C4-2B (cell line): Measurements from ENCODE around the gene ZMYND19.

Source experiments
- ZFX ChIP-seq: fragments of 450-650 bp; IDR thresholded peaks from 2 replicates; pipeline ENCODE4 v1.6.1; 2017
- TF ChIP-seq, protein P1 (sequence below): fragments of 450-650 bp; conservative IDR thresholded peaks from 2 replicates; pipeline ENCODE4 v1.5.1; 2017; ENCODE audit warnings: mild to moderate bottlenecking

DNA sequence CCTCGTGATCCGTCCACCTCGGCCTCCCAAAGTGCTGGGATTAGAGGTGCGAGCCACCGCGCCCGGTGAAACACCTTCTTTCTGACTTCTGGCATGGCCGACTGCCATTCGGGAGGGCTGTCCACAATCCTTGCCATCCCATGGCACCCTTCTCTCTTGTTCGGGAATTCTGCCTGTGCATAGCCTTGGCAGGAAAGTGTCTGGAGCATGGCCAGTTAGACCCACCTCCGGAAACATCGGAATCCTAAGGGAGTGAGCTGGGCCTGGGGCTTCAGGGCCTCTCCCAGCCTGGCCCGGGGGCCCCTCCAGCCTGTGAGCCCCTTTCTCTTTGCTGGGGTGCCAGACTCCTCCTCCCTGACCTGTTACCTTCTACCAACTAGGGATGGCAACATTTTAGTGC is 13.6 kb upstream of the ZMYND19 start:
- TF ChIP-seq ZFX = no peak
- TF ChIP-seq, protein P1, sequence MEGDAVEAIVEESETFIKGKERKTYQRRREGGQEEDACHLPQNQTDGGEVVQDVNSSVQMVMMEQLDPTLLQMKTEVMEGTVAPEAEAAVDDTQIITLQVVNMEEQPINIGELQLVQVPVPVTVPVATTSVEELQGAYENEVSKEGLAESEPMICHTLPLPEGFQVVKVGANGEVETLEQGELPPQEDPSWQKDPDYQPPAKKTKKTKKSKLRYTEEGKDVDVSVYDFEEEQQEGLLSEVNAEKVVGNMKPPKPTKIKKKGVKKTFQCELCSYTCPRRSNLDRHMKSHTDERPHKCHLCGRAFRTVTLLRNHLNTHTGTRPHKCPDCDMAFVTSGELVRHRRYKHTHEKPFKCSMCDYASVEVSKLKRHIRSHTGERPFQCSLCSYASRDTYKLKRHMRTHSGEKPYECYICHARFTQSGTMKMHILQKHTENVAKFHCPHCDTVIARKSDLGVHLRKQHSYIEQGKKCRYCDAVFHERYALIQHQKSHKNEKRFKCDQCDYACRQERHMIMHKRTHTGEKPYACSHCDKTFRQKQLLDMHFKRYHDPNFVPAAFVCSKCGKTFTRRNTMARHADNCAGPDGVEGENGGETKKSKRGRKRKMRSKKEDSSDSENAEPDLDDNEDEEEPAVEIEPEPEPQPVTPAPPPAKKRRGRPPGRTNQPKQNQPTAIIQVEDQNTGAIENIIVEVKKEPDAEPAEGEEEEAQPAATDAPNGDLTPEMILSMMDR = no peak
